Parathyroid adenoma (tissue), 2 donors: ENCODE results near the gene MYCT1.

Experiments
- H2AFZ ChIP-seq: fragments of 300-600 bp; sonication (generic); one replicate; pipeline ENCODE4 v1.7.0; 2017; ENCODE audit warnings: antibody characterized with exemption, mild to moderate bottlenecking
- H3K27ac ChIP-seq: fragments of 300-600 bp; sonication (generic); one replicate; pipeline ENCODE4 v1.7.0; 2017
- H3K27me3 ChIP-seq: fragments of 300-600 bp; sonication (generic); one replicate; pipeline ENCODE4 v1.7.0; 2017; ENCODE audit warnings: low read length; ENCODE audit not compliant: control insufficient read depth, insufficient read depth
- H3K36me3 ChIP-seq: fragments of 300-600 bp; sonication (generic); one replicate; pipeline ENCODE4 v1.7.0; 2017; ENCODE audit warnings: low read length; ENCODE audit not compliant: control insufficient read depth, insufficient read depth
- H3K4me1 ChIP-seq: fragments of 300-600 bp; sonication (generic); one replicate; pipeline ENCODE4 v1.7.0; 2017; ENCODE audit warnings: control low read depth
- H3K4me2 ChIP-seq: fragments of 300-600 bp; sonication (generic); one replicate; pipeline ENCODE4 v1.7.0; 2017; ENCODE audit warnings: low read length
- H3K4me3 ChIP-seq: fragments of 300-600 bp; sonication (generic); one replicate; pipeline ENCODE4 v1.7.0; 2017; ENCODE audit warnings: low read depth, low read length
- H3K79me2 ChIP-seq: fragments of 300-600 bp; sonication (generic); one replicate; pipeline ENCODE4 v1.7.0; 2017; ENCODE audit warnings: control low read depth
- H3K9ac ChIP-seq: fragments of 300-600 bp; sonication (generic); one replicate; pipeline ENCODE4 v1.7.0; 2017; ENCODE audit warnings: mild to moderate bottlenecking
- H3K9me3 ChIP-seq: fragments of 300-600 bp; sonication (generic); one replicate; pipeline ENCODE4 v1.7.0; 2017; ENCODE audit warnings: low read length; ENCODE audit not compliant: control insufficient read depth
- CTCF ChIP-seq: fragments of 300-600 bp; sonication (generic); IDR thresholded peaks from one replicate; pipeline ENCODE4 v1.7.0; 2017; ENCODE audit warnings: antibody characterized with exemption, mild to moderate bottlenecking
- donor health status: primary hyperparathyroidism.

Gene MYCT1

GRCh38 chr6:152720974-152721373 is 23.3 kb downstream of the MYCT1 start:
- Histone ChIP-seq H3K9me3 (no peaks in the 10 kb centered on the region), H3K79me2 (no peaks in the 10 kb centered on the region), H3K4me2 (no peak overlapping the region), H3K4me1 (no peaks in the 10 kb centered on the region), H3K36me3 (no peaks in the 10 kb centered on the region), H3K27me3 (no peaks in the 10 kb centered on the region), H2AFZ (no peak overlapping the region), H3K27ac (no peak overlapping the region), H3K9ac (no peak overlapping the region), H3K4me3 (no peak overlapping the region)
- no peak for TF ChIP-seq CTCF

GRCh38 chr6:152721956-152722355 is 24.3 kb downstream of the MYCT1 start:
- no peak overlapping the region for H3K27ac ChIP-seq
- no peak for TF ChIP-seq CTCF
- no peak overlapping the region for H2AFZ ChIP-seq
- no peaks in the 10 kb centered on the region for H3K9me3 ChIP-seq
- no peak overlapping the region for H3K4me3 ChIP-seq
- H3K4me2 ChIP-seq: no peak overlapping the region
- no peaks in the 10 kb centered on the region for H3K4me1 ChIP-seq
- no peaks in the 10 kb centered on the region for H3K27me3 ChIP-seq
- no peaks in the 10 kb centered on the region for H3K36me3 ChIP-seq
- H3K79me2 ChIP-seq: no peaks in the 10 kb centered on the region
- H3K9ac ChIP-seq: no peak overlapping the region

GRCh38 chr6:152723398-152723797 is 25.7 kb downstream of the MYCT1 start:
- Histone ChIP-seq H3K9me3 (no peaks in the 10 kb centered on the region), H3K4me2 (no peak overlapping the region), H2AFZ (no peak overlapping the region), H3K4me3 (no peak overlapping the region), H3K9ac (no peak overlapping the region), H3K27ac (no peak overlapping the region), H3K36me3 (no peaks in the 10 kb centered on the region), H3K27me3 (no peaks in the 10 kb centered on the region), H3K79me2 (no peaks in the 10 kb centered on the region), H3K4me1 (no peaks in the 10 kb centered on the region)
- no peak for TF ChIP-seq CTCF

- Histone ChIP-seq H3K27me3 (no peaks in the 10 kb centered on the region), H3K4me2 (no peak overlapping the region), H3K27ac (no peak overlapping the region), H3K36me3 (no peaks in the 10 kb centered on the region), H3K9me3 (no peaks in the 10 kb centered on the region), H2AFZ (no peak overlapping the region), H3K79me2 (no peaks in the 10 kb centered on the region), H3K9ac (no peak overlapping the region), H3K4me1 (no peaks in the 10 kb centered on the region), H3K4me3 (no peak overlapping the region)
- no peak for TF ChIP-seq CTCF
Measured at GRCh38 chr6:152726313-152726712, 28.6 kb downstream of the MYCT1 start.

GRCh38 chr6:152727507-152727906 is 29.8 kb downstream of the MYCT1 start:
- TF ChIP-seq CTCF: no peak
- no peaks in the 10 kb centered on the region for H3K4me1 ChIP-seq
- H3K4me3 ChIP-seq: no peak overlapping the region
- H3K9ac ChIP-seq: no peak overlapping the region
- H3K9me3 ChIP-seq: no peaks in the 10 kb centered on the region
- no peaks in the 10 kb centered on the region for H3K79me2 ChIP-seq
- H3K27ac ChIP-seq: no peak overlapping the region
- no peaks in the 10 kb centered on the region for H3K27me3 ChIP-seq
- no peak overlapping the region for H3K4me2 ChIP-seq
- H3K36me3 ChIP-seq: no peaks in the 10 kb centered on the region
- H2AFZ ChIP-seq: no peak overlapping the region
